Smooth muscle cell (in vitro differentiated cells): ENCODE data around the gene HLA-DQB1. TPM values are rescaled to one million over a fixed set of nuclear protein-coding genes. Genes with fewer than 3 reads are reported as not detected.

Experiments
- DNase-seq: peaks from one replicate; lab custom pipeline; 2025; ENCODE audit not compliant: unreplicated experiment; lab: John Stamatoyannopoulos, UW
- H2AFZ ChIP-seq: fragments of 200-600 bp; sonication (generic); 2 replicates; pipeline ENCODE4 v1.6.0; 2016; ENCODE audit warnings: antibody characterized with exemption, low read depth, mild to moderate bottlenecking
- H3F3A ChIP-seq: fragments of 200-600 bp; sonication (generic); 2 replicates; pipeline ENCODE4 v1.6.0; 2017; ENCODE audit warnings: antibody characterized with exemption, low read depth
- H3K27ac ChIP-seq: fragments of 200-600 bp; sonication (generic); 2 replicates; pipeline ENCODE4 v1.5.1; 2016; ENCODE audit warnings: low read depth, mild to moderate bottlenecking
- H3K27me3 ChIP-seq: fragments of 200-600 bp; sonication (generic); 2 replicates; pipeline ENCODE4 v1.6.1; 2016; ENCODE audit warnings: low read depth, mild to moderate bottlenecking
- H3K36me3 ChIP-seq: fragments of 200-600 bp; sonication (generic); 2 replicates; pipeline ENCODE4 v1.5.1; 2016; ENCODE audit warnings: low read depth
- H3K4me1 ChIP-seq: fragments of 200-600 bp; sonication (generic); 2 replicates; pipeline ENCODE4 v1.5.1; 2016; ENCODE audit warnings: low read depth
- H3K4me2 ChIP-seq: fragments of 200-600 bp; sonication (generic); 2 replicates; pipeline ENCODE4 v1.6.0; 2016; ENCODE audit warnings: mild to moderate bottlenecking
- H3K4me3 ChIP-seq: fragments of 200-600 bp; sonication (generic); 2 replicates; pipeline ENCODE4 v1.5.1; 2016; ENCODE audit warnings: mild to moderate bottlenecking
- H3K79me2 ChIP-seq: fragments of 200-600 bp; sonication (generic); 2 replicates; pipeline ENCODE4 v1.6.0; 2016; ENCODE audit warnings: low read depth, mild to moderate bottlenecking
- H3K9ac ChIP-seq: fragments of 200-600 bp; sonication (generic); 2 replicates; pipeline ENCODE4 v1.6.0; 2016; ENCODE audit warnings: low read depth
- H3K9me3 ChIP-seq: fragments of 200-600 bp; sonication (generic); replicated peaks from 2 replicates; pipeline ENCODE4 v1.5.1; 2016; ENCODE audit warnings: low read depth
- H4K20me1 ChIP-seq: fragments of 200-600 bp; sonication (generic); 2 replicates; pipeline ENCODE4 v1.6.0; 2016; ENCODE audit warnings: low read depth
- WGBS: methylation state at CpG from one replicate; pipeline ENCODE4 v1.1.7; 2016; ENCODE audit warnings: low lambda C conversion rate; 5-methylcytosine and 5-hydroxymethylcytosine counted together
- polyA plus RNA-seq: library from polyadenylated mRNA; unstranded; fragments of >200 nt; fragmentation: Nextera tagmentation; extraction: Ambion mirVana; gene quantifications from 2 replicates; pipeline ENCODE4 v1.2.1, GENCODE V29; 2016
- total RNA-seq: library from RNA; depleted of rRNA; stranded (reverse); fragments of >200 nt; gene quantifications from 2 replicates; pipeline ENCODE4 v1.2.3, GENCODE V29; 2014
- TF ChIP-seq, protein P1 (sequence below): fragments of 200-600 bp; sonication (generic); IDR thresholded peaks from 2 replicates; pipeline ENCODE4 v1.5.1; 2017; ENCODE audit warnings: borderline replicate concordance, mild to moderate bottlenecking, antibody characterized with exemption; ENCODE audit not compliant: insufficient read depth, poor library complexity, severe bottlenecking

The HLA-DQB1 gene
- total and polyA plus RNA-seq, 2 experiments from 2014 or later = 6.6 to 8.7 TPM

- Histone ChIP-seq H3K27ac (peak overlapping the region; percentile 68), H3K36me3 (no peaks in the 10 kb centered on the region), H3K4me3 (no peak overlapping the region), H3K27me3 (no peaks in the 10 kb centered on the region), H2AFZ (no peak overlapping the region), H3K9me3 (no peaks in the 10 kb centered on the region), H3K79me2 (no peaks in the 10 kb centered on the region), H4K20me1 (no peaks in the 10 kb centered on the region), H3F3A (no peaks in the 10 kb centered on the region), H3K4me2 (no peak overlapping the region), H3K9ac (no peak overlapping the region), H3K4me1 (no peaks in the 10 kb centered on the region)
- TF ChIP-seq, protein P1, sequence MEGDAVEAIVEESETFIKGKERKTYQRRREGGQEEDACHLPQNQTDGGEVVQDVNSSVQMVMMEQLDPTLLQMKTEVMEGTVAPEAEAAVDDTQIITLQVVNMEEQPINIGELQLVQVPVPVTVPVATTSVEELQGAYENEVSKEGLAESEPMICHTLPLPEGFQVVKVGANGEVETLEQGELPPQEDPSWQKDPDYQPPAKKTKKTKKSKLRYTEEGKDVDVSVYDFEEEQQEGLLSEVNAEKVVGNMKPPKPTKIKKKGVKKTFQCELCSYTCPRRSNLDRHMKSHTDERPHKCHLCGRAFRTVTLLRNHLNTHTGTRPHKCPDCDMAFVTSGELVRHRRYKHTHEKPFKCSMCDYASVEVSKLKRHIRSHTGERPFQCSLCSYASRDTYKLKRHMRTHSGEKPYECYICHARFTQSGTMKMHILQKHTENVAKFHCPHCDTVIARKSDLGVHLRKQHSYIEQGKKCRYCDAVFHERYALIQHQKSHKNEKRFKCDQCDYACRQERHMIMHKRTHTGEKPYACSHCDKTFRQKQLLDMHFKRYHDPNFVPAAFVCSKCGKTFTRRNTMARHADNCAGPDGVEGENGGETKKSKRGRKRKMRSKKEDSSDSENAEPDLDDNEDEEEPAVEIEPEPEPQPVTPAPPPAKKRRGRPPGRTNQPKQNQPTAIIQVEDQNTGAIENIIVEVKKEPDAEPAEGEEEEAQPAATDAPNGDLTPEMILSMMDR = no peak
- no peak for DNase-seq
Measured at GRCh38 chr6:32623693-32624092, 42.8 kb downstream of the HLA-DQB1 start.

- TF ChIP-seq, protein P1 = peak; percentile 67
- H3K27me3 ChIP-seq = no peaks in the 10 kb centered on the region
- no peaks in the 10 kb centered on the region for H3K79me2 ChIP-seq
- no peak for DNase-seq
- no peak overlapping the region for H3K4me2 ChIP-seq
- peak overlapping the region; percentile 68 for H3K27ac ChIP-seq
- H3K9me3 ChIP-seq = no peaks in the 10 kb centered on the region
- H3K4me1 ChIP-seq = no peaks in the 10 kb centered on the region
- WGBS = 70% methylated on average over 1 of the region's 1 CpG
- no peak overlapping the region for H3K4me3 ChIP-seq
- H3K36me3 ChIP-seq = no peaks in the 10 kb centered on the region
- H3K9ac ChIP-seq = no peak overlapping the region
- no peak overlapping the region for H2AFZ ChIP-seq
- no peaks in the 10 kb centered on the region for H4K20me1 ChIP-seq
- H3F3A ChIP-seq = no peaks in the 10 kb centered on the region
Measured at GRCh38 chr6:32622545-32623401, 43.7 kb downstream of the HLA-DQB1 start.

- Histone ChIP-seq H2AFZ (no peak overlapping the region), H3F3A (no peaks in the 10 kb centered on the region), H3K4me1 (no peaks in the 10 kb centered on the region), H3K4me3 (no peak overlapping the region), H3K4me2 (no peak overlapping the region), H3K27ac (no peak overlapping the region), H3K79me2 (no peaks in the 10 kb centered on the region), H3K9ac (no peak overlapping the region), H3K27me3 (no peaks in the 10 kb centered on the region), H3K36me3 (no peaks in the 10 kb centered on the region), H3K9me3 (no peaks in the 10 kb centered on the region), H4K20me1 (no peaks in the 10 kb centered on the region)
- 90% methylated on average over 3 of the region's 3 CpGs for WGBS
- TF ChIP-seq, protein P1 = no peak
- no peak for DNase-seq
Measured at GRCh38 chr6:32621372-32621771, 45.1 kb downstream of the HLA-DQB1 start.

DNA sequence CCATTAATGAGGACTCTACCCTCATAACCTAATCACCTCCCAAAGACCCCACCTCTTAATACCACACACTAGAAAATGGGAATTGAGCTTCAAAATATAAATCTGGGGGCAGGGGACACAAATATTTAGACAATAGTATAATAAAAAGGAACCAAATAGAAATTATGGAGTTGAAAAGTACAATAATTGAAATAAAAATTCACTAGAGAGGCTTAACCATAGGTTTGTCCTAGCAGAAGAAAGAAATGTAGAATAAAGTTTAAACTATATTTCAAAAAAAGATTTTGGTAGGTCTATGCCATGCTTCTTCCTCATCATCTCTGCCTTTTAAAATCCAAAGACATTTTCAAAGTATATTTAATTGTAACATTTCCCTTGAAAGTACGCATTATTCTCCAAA lies 48.7 kb downstream of the HLA-DQB1 start:
- Histone ChIP-seq H3F3A (no peaks in the 10 kb centered on the region), H3K4me3 (no peak overlapping the region), H3K27ac (no peak overlapping the region), H3K27me3 (no peaks in the 10 kb centered on the region), H2AFZ (no peak overlapping the region), H4K20me1 (no peaks in the 10 kb centered on the region), H3K9ac (no peak overlapping the region), H3K36me3 (no peaks in the 10 kb centered on the region), H3K4me1 (no peaks in the 10 kb centered on the region), H3K9me3 (no peaks in the 10 kb centered on the region), H3K79me2 (no peaks in the 10 kb centered on the region), H3K4me2 (no peak overlapping the region)
- no peak for DNase-seq
- 98% methylated on average over 1 of the region's 1 CpG for WGBS
- TF ChIP-seq, protein P1 = no peak
